ENCODE results near the gene DCTPP1. TPM values are rescaled to one million over a fixed set of nuclear protein-coding genes. Genes with fewer than 3 reads are reported as not detected.

Gene DCTPP1
- total RNA-seq, 1 donor from 2014 or later, result 62.1 TPM

GRCh38 chr16:30449116-30449435, 19.2 kb upstream of the DCTPP1 start:
- Mint-ChIP-seq H3K4me1 (ENCODE audit: unreplicated experiment) (peaks cover 26% of the 10 kb centered on the region), H3K4me3 (no peak overlapping the region), H3K27me3 (no peaks in the 10 kb centered on the region), H3K9me3 (peaks cover 4% of the 10 kb centered on the region), H3K27ac (no peak overlapping the region), H3K36me3 (peaks cover 6% of the 10 kb centered on the region)
- DNase-seq (ENCODE audit: extremely low spot score, unreplicated experiment), result no peak
- TF ChIP-seq CTCF (conservative IDR thresholded peaks at IDR 0.05), result no peak

DNA sequence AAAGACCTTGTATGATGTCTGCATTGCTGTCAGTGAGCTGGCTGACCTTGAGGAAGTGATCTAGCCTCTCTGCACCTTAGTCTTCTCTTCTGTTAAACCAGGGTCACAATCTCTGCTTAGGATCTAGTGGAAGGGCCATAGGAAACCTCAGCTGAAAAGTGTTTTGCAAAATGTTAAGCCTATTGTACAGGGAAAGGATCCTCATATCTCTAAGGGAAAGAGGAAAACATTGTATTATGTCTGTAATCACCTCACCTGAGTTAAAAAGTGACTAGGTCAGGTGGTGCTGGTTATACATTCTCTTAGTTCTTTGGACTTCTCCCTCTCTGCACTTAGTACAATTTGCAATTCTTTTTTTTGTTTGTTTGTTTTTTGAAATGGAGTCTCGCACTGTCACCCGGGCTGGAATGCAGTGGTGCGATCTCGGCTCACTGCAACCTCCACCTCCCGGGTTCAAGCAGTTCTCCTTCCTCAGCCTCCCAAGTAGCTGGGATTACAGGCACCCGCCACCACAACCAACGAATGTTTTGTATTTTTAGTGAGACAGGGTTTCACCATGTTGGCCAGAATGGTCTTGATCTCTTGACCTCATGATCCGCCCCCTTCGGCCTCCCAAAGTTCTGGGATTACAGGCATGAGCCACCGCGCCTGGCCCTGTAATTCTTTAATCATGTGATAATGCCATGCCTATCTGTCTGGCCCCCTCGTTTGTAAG, 17.8 kb upstream of the DCTPP1 start:
- Mint-ChIP-seq H3K27me3 (no peaks in the 10 kb centered on the region), H3K27ac (peak overlapping the region; percentile 82), H3K4me1 (ENCODE audit: unreplicated experiment) (peaks cover 31% of the 10 kb centered on the region), H3K36me3 (peaks cover 18% of the 10 kb centered on the region), H3K4me3 (peak overlapping the region; percentile 66), H3K9me3 (peaks cover 4% of the 10 kb centered on the region)
- no peak for DNase-seq (ENCODE audit: extremely low spot score, unreplicated experiment)
- no peak for TF ChIP-seq CTCF (conservative IDR thresholded peaks at IDR 0.05)

DNA sequence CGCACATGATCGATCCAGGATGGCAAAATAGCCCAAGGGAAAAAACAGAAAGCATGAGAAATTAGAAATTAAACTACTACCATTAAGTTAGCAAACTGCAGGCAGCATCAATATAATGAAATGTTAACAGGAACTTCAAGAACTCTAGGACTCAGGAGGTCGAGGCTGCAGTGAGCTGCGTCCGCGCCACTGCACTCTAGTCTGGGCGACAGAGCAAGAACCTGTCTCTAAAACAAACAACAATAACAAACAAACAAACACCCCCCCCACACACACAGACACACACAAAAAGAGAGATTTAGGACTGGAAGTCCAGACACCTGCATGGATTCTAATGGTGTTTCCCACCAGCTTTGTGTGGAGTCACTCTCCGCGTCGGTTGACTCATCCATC, 16.4 kb upstream of the DCTPP1 start:
- H3K27me3 Mint-ChIP-seq, result no peaks in the 10 kb centered on the region
- TF ChIP-seq CTCF (conservative IDR thresholded peaks at IDR 0.05), result no peak

DNA sequence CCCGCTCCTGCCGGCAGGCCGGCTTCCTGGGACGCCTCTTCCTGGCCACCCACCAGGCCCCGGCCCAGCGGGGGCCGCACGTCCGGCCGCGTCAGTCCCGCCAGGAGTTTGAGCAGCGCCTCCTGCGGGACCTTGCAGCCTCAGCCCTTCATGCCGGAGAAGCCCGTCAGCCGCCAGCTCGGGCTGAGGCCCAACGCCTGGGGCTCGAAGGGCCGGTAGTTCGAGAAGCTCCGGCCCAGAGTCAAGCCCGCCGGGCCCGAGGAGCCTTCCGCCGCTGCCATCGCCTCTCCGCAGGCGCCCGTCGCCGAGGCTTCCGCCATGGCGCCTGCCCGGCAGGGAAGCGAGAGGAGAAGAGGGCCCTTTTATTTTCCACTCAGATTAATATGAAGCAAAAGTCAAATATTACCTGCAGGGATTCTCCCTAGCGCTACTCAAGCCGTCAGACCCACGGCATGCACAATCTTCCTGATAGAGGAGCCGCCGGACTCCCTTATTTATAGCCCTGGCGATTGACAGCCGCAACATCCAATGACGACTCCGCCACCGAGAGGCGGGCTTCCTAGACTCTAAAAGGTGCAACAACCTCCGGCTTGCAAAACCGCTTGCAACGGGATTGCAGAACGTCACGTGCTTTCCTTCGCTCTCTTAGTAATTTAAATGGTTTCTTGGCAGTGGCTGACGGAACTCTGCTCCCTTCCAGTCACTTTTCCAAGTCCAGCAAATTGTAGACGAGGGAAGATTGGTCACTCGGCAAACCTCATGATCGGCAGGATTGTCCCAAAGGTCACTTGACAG, 15.8 kb upstream of the DCTPP1 start, which contains the start of gene SEPHS2:
SEPHS2 (minus strand) TSS at position 467 of the 795 bp plus-strand sequence; CDS start at position 320, 147 bp downstream.
- DNase-seq (ENCODE audit: extremely low spot score, unreplicated experiment), result peak; percentile 94
- Mint-ChIP-seq H3K9me3 (peaks cover 4% of the 10 kb centered on the region), H3K27me3 (no peaks in the 10 kb centered on the region), H3K4me1 (ENCODE audit: unreplicated experiment) (peaks cover 24% of the 10 kb centered on the region), H3K4me3 (peak within 1 kb of the TSS; percentile 92), H3K36me3 (peaks cover 18% of the 10 kb centered on the region), H3K27ac (peak within 1 kb of the TSS; percentile 87)
- TF ChIP-seq CTCF (conservative IDR thresholded peaks at IDR 0.05), result peak; percentile 50

More for the DNA sequence above, 16.4 kb upstream of the DCTPP1 start:
- Mint-ChIP-seq H3K4me3 (peak overlapping the region; percentile 92), H3K27ac (peak overlapping the region; percentile 87), H3K36me3 (peaks cover 18% of the 10 kb centered on the region), H3K4me1 (ENCODE audit: unreplicated experiment) (peaks cover 25% of the 10 kb centered on the region), H3K9me3 (peaks cover 4% of the 10 kb centered on the region)
- DNase-seq (ENCODE audit: extremely low spot score, unreplicated experiment), result no peak

DNA sequence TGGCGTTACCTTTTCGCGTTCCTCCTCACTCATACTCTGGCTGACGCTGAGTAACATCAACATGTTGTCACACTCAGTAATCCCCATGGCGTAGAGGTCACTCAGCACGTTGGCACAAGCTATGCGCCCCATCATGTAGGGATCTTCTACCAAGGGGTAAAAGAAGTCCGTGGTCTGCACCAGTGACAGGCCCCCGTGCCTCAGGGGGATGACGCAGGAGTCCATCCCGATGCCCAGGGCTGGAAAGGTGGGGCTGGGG, 15.2 kb upstream of the DCTPP1 start:
- Mint-ChIP-seq H3K36me3 (peaks cover 18% of the 10 kb centered on the region), H3K4me3 (peak overlapping the region; percentile 88), H3K4me1 (ENCODE audit: unreplicated experiment) (peaks cover 21% of the 10 kb centered on the region), H3K27me3 (no peaks in the 10 kb centered on the region), H3K9me3 (peaks cover 4% of the 10 kb centered on the region), H3K27ac (peak overlapping the region; percentile 29)
- no peak for DNase-seq (ENCODE audit: extremely low spot score, unreplicated experiment)
- no peak for TF ChIP-seq CTCF (conservative IDR thresholded peaks at IDR 0.05)

Data from type B pancreatic cell (in vitro differentiated cells).